H1 (cell line): ENCODE data around the gene SLIT2. TPM values are rescaled to one million over a fixed set of nuclear protein-coding genes. Genes with fewer than 3 reads are reported as not detected.

Source experiments
- BACH1 ChIP-seq: IDR thresholded peaks from 2 replicates; pipeline ENCODE4 v1.6.1; 2012; ENCODE audit warnings: low read length, improper control_type of control experiment
- KDM5A ChIP-seq: fragments of 200-600 bp; IDR thresholded peaks from 2 replicates; pipeline ENCODE4 v1.7.1; 2012; ENCODE audit warnings: mild to moderate bottlenecking, low read length, inconsistent platforms, mixed read lengths
- MAX ChIP-seq: IDR thresholded peaks from 2 replicates; pipeline ENCODE4 v1.6.1; 2012; ENCODE audit warnings: inconsistent platforms
- TCF12 ChIP-seq: IDR thresholded peaks from 2 replicates; pipeline ENCODE4 v1.6.1; 2011; ENCODE audit warnings: low read depth, mild to moderate bottlenecking, low read length
- polyA plus RNA-seq, 7 experiments: library from polyadenylated mRNA; depleted of rRNA in 3 of 7; stranded (reverse) in 5 of 7; unstranded in 2 of 7; fragments of >200 nt in 5 of 7; fragments of 200-250 nt in 2 of 7; gene quantifications; 1 replicate in 5 of 7; 2 replicates in 1 of 7; 4 replicates in 1 of 7; pipeline versions ENCODE4 v1.2.1 to v1.2.3, GENCODE V29; 2011 to 2013; ENCODE audit warnings: missing spikeins in 2 of 7, mixed read lengths in 2 of 7
- total RNA-seq: library from RNA; stranded (reverse); fragmentation: NEBNext Ultra II Directional; extraction: Animal tissue kit (Norgen Biotek cat#: 25700); gene quantifications from 2 replicates; pipeline ENCODE4 v1.2.1, GENCODE V29; 2021
- TF ChIP-seq, protein P1 (sequence below): IDR thresholded peaks from 2 replicates; pipeline ENCODE4 v1.6.1; 2011; ENCODE audit warnings: low read depth, mild to moderate bottlenecking, low read length; ENCODE audit not compliant: insufficient read depth

Gene SLIT2
- total and polyA plus RNA-seq, 2 of the 8 experiments (the other 6 are each of a cell fraction or from before 2014, with no cell fraction given) = 2.0 to 13.7 TPM

- no peak for TF ChIP-seq MAX
- no peak for TF ChIP-seq KDM5A
- TF ChIP-seq, protein P1, sequence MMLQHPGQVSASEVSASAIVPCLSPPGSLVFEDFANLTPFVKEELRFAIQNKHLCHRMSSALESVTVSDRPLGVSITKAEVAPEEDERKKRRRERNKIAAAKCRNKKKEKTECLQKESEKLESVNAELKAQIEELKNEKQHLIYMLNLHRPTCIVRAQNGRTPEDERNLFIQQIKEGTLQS = no peak
- TF ChIP-seq TCF12 = no peak
- TF ChIP-seq BACH1 = no peak
Measured at GRCh38 chr4:20271950-20272349, 20.2 kb downstream of the SLIT2 start (continued).
